ENCODE measurements around the gene EPB41L5. TPM values are rescaled to one million over a fixed set of nuclear protein-coding genes. Genes with fewer than 3 reads are reported as not detected.

EPB41L5 gene
- total and polyA plus RNA-seq, 9 of the 15 experiments (the other 6 are each of a cell fraction or from before 2014, with no cell fraction given): 2.3 to 14.1 (median 8.2) TPM

- TF ChIP-seq ID3 (CRISPR knock-in tag; IDR thresholded peaks at IDR 0.05) (no peak), ID3 (tag; IDR thresholded peaks at IDR 0.05) (0 out of 2 replicates have a peak, but pooled peaks have one; percentile 5)
These were observed 514 bp upstream of the EPB41L5 start (continued) for GRCh38 chr2:120012363-120012762.

GRCh38 chr2:120013597-120014223 is 833 bp downstream of the EPB41L5 start:
- Histone ChIP-seq H3K4me2 (ENCODE audit: insufficient read depth, low read length) (peak overlapping the region; percentile 81), H3K4me3 (peak overlapping the region; percentile 84), H3K27me3 (ENCODE audit: control insufficient read depth in 2 of 2, insufficient read depth in 2 of 2, low read length in 2 of 2) (no peaks in the 10 kb centered on the region), H3K79me2 (ENCODE audit: control insufficient read depth, insufficient read depth, low read length) (peaks cover 12% of the 10 kb centered on the region; the same call in 1 of the 3 replicates), H4K20me1 (replicated peaks; ENCODE audit: control insufficient read depth, insufficient read depth, low read length) (no peaks in the 10 kb centered on the region), H3K4me1 (replicated peaks in 1 of 2; ENCODE audit: control insufficient read depth in 2 of 2, insufficient read depth in 2 of 2, low read length in 2 of 2) (peaks cover 2 to 15% of the 10 kb centered on the region in 2 experiments; a peak in 3 of 5 replicates), H3K9me1 (ENCODE audit: control insufficient read depth, insufficient read depth, low read length) (no peaks in the 10 kb centered on the region), H3K27ac (ENCODE audit: extremely low read depth, low read depth, low read length) (peak overlapping the region; percentile 71; the same call in 2 of the 3 replicates), H2AFZ (ENCODE audit: low read depth, low read length) (peak overlapping the region; percentile 83), H3K36me3 (ENCODE audit: control insufficient read depth, insufficient read depth, low read length) (no peaks in the 10 kb centered on the region), H3K9me3 (replicated peaks; ENCODE audit: control insufficient read depth, insufficient read depth, low read depth, low read length) (no peaks in the 10 kb centered on the region), H3K9ac (ENCODE audit: insufficient read depth in 1 of 2, low read depth in 2 of 2, low read length in 2 of 2) (peak overlapping the region; percentile 70 to 93)
- intact Hi-C loops (cut with micrococcal nuclease): loop anchor here (2.0 to 10.0 kb wide), 4 partner anchors 161 to 311 kb away; no protein-coding TSS in a partner anchor
- in situ Hi-C loops (cut with MboI): no loop called here
- FAIRE-seq (no peak), DNase-seq (ENCODE audit: extremely low read depth in 1 of 4, low spot score in 3 of 4) (peak in 1 of 4 experiments; percentile 53), ATAC-seq (peak; percentile 12)
- POLR2A ChIA-PET: interaction anchor here (0.6 to 1.0 kb wide), 2 partner anchors 9 to 290 kb away, joined by 3 to 5 read pairs; no protein-coding TSS in a partner anchor
- TF ChIP-seq ELF1 (tag; IDR thresholded peaks at IDR 0.05) (0 out of 2 replicates have a peak, but pooled peaks have one; percentile 6), SMARCE1 (IDR thresholded peaks at IDR 0.05) (no peak), SAP30 (IDR thresholded peaks at IDR 0.05; ENCODE audit: borderline replicate concordance, insufficient read depth, low read depth, low read length, poor library complexity, severe bottlenecking) (no peak), MBD1 (CRISPR knock-in tag; IDR thresholded peaks at IDR 0.05) (peak; percentile 61; the same call in 1 of the 2 replicates), CHAMP1 (IDR thresholded peaks at IDR 0.05) (0 out of 2 replicates have a peak, but pooled peaks have one; percentile 19), ZNF512 (tag; IDR thresholded peaks at IDR 0.05) (peak; percentile 58; the same call in 1 of the 2 replicates), ZNF778 (CRISPR knock-in tag; IDR thresholded peaks at IDR 0.05) (no peak), NFIX (CRISPR knock-in tag; IDR thresholded peaks at IDR 0.05; ENCODE audit: low read depth) (no peak), CBX8 (IDR thresholded peaks at IDR 0.05; ENCODE audit: borderline replicate concordance, extremely low read depth, low read depth, low read length, poor library complexity, severe bottlenecking) (no peak)
- BruUV-seq (replicated peaks): TSS peak; percentile 68
- CTCF ChIA-PET (ENCODE audit: low intra/inter-chr PET ratio): no interaction called here
- WGBS (ENCODE audit: insufficient coverage, low coverage, missing lambda C conversion rate): 24% methylated on average over 17 of the region's 17 CpGs
